ENCODE results near the gene ROBO1.

DNA sequence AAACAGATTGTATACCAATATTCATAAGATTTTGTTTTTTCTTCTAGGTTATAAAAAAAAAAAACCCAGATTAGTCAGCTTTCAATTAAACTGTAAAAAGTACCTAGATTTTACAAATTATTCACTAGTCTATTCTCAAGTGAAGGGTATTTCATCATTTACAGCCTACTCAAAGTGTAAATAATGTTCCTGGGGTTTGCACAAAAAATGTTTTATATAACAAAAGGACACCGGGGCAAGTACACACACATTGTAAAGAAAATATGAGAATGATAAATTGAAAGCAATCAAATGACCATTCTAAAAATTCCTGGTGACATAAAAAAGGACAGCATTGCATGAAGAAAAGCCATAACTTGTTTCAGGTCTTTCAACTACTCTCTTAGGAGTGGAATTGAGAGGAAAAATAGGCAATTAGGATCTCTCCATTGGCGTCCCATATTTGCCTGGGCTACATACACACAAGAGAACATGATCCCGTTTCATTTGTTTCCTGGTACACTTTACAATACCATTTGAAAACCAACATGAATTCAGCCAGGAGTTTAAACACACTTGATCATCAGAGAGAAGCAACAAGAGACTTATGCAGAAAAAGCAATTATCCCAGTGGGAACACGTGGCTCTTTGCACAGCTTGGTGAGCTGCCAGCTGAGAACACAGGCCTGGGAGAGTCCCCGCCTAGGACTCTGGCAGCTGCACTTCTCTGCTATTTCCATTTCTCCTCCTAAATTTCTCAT, 1039.2 kb downstream of the ROBO1 start:
- TF ChIP-seq, protein P1, sequence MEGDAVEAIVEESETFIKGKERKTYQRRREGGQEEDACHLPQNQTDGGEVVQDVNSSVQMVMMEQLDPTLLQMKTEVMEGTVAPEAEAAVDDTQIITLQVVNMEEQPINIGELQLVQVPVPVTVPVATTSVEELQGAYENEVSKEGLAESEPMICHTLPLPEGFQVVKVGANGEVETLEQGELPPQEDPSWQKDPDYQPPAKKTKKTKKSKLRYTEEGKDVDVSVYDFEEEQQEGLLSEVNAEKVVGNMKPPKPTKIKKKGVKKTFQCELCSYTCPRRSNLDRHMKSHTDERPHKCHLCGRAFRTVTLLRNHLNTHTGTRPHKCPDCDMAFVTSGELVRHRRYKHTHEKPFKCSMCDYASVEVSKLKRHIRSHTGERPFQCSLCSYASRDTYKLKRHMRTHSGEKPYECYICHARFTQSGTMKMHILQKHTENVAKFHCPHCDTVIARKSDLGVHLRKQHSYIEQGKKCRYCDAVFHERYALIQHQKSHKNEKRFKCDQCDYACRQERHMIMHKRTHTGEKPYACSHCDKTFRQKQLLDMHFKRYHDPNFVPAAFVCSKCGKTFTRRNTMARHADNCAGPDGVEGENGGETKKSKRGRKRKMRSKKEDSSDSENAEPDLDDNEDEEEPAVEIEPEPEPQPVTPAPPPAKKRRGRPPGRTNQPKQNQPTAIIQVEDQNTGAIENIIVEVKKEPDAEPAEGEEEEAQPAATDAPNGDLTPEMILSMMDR (conservative IDR thresholded peaks at IDR 0.05; ENCODE audit: low read depth, low read length), result no peak
- TF ChIP-seq EZH2phosphoT487 (IDR thresholded peaks at IDR 0.05; ENCODE audit: borderline replicate concordance, low read length) (no peak), EZH2 (IDR thresholded peaks at IDR 0.05; ENCODE audit: low read length, unreplicated experiment) (no peak)

Measured in PC-3 (cell line).